ENCODE data around the gene C6.
"Not testable (repeated sequence)": the region's sequence is repeated elsewhere in the genome, so short reads cannot be mapped to it uniquely, and the experiment has no call there.

Gene C6

DNA sequence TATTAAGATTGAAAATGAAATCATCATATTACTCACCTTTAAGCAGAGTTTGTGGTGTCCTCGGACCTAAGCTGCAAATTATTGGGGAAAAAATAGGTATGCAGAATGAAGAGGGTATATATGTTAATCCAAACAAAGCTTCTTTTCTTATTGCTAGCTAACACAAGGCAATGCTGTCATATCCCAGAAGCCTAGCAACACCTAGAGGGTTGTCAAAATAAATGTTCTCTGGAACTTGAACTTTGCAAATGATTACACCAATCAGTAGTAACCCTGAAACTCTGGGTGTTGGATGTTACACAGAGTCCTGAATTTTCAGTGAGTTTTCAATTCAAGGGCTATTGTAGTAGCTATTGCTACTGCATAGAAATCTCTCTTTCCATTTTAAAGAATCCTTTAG is at the start of gene C6:
C6 (minus strand) TSS at position 193 of the 400 bp plus-strand sequence. CDS start 10,302 bp downstream, outside the sequence.
- DNase-seq = peak; percentile 7

DNA sequence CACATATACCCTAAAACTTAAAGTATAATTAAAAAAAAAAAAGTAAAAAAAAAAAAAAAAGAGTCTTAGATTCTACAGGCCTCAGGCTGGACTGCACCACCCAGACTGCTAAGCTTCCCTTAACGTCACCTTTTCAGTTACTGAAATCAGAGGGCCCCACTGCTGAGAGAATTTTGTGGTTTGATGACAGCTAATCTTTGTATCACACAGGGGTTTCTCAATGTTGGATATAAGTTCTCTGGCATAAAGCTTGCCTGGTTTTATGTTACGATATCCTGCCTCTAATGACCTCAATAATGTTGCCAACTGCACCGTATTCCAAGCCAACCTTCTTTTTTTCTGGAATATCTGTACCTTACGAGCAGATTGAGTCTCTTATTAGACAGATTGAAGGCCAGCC is 43.1 kb upstream of the C6 start:
- DNase-seq = no peak

DNA sequence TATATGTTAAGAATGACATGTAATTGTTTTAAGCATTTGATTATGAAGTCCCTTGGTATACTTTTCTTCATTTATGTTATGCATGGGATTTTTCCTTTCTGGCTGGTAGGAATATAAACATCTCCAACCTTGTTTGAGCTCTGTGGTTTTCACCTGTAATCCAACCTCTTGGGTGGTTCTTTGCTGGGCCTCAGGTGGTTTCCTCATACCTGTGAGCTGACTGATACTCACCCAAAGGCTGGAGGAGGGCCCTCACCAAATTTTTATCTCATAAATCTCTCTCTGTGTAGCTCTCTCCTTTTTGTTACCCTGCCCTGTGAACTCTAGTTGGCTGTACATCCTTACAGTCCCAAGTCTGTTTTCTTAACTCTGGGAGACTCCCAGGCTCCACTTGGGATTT is 39.8 kb upstream of the C6 start:
- no peak for DNase-seq

DNA sequence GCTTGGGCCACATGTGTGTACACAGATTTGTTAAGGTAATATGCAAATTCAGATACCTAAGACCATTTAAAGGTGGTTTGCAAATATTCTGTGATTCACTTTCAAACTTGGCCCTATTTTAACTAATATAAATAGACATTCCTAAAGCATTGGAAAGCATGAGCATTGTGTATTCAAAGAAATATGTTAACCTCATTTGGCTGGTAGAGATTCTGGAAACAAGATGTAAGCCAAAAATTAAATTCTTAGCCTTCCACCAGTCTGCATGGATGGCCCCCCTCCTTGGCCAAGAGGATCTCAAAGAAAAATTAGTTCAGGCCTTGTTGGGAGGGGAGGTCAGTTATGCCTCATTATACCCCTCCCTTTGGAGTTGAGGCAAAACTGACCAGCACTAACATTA is 38.7 kb upstream of the C6 start:
- DNase-seq = no peak

DNA sequence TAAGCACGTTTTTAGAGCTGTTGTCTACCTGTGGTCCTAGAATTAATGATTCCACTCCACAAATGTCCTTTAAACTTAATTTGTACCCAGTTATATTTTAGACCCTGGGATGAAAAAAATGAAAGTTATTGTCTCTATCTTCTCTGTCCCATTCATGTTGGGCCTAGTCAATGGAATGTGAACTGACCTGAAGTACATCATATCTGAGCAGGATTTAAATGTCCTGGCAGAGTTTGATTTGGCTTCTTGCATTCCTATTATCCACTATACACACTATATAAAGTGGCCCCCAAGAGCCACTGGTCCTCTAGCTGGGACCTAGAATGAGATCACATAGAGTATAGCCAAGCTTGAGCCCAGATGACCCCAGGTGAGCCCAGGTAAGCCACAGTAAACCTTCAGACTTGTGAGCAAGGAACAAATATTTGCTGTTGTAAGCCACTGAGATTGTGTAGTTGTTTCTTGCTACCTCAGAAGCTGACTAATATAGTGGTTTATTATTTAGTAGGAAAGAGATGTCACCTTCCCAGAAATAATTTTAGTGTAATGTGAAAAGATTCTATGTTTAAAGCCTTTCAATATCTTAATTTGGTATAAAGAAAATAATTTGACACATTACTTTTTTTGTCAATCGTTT is 37.1 kb upstream of the C6 start:
- DNase-seq = no peak

DNA sequence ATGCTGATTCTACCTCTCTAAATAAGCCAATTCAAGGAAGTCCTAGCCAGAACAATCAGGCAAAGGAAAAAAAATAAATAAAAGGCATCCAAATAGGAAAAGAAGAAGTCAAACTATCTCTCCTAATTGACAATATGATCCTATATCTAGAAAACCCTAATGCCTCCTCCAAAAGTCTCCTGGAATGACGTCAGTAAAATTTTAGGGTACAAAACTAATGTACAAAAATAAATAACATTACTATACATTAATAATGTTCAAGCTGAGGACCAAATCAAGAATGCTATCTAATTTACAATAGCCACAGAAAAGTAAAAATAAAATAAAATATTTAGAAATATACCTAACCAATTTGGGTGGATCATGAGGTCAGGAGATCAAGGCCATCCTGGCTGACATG is 33.8 kb upstream of the C6 start:
- DNase-seq = no peak

DNA sequence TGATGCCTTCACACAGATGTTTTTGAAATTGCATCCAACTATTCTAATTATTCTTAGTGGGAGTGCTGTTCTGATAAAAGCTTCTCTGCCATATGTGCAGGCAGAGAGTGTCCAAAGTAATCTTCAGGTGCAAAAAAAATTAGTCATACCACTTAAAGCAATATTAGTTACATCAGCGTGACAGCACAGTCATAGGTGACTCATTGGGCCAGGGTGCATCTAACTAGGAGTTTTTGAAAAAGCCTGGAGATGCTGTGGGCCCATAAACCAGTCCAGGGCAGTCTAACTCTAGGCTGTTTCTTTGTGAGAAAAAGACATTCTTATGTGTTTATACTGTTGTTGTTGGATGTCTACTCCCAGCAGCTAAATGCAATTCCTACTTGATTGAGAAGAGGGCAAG is 33.0 kb upstream of the C6 start:
- DNase-seq = peak; percentile 84

DNA sequence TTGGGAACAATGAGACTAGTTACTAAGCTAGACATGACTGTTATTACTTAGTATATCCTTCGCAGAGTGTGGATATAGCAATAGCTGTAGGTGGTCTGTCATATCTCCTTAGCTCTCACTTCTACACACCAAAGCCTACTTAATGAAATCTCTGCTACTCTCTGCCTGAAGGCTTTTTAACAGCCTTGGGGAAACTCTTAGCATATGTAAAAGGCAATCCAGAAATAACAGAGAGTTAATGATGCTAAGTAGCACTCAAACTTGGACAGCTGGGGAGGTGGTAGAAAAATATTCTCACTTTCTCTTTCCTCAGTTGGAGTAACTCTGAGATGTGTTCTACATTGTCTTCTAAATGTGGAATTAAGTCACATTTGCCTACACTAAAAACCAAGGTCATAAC is 30.2 kb upstream of the C6 start:
- DNase-seq = no peak

DNA sequence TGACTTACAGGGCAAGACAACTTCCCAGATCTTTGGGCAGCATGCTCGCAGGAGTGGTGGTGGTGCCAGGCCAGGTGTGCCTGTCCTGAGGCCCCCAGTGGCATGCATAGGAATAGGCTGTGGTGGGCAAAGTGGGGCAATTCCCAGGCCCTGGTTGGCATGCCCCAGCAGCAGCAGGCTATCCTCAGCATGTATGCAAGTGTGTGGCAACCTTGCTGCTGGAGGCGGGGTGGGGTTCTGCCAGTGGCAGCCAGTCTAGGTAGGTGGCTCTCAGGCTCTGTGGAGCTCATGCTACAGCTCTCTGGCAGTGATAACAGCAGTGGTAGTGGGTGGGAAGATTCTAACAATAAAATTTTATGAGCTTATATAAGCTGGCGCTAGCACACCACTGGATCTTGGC is 27.7 kb upstream of the C6 start:
- no peak for DNase-seq

DNA sequence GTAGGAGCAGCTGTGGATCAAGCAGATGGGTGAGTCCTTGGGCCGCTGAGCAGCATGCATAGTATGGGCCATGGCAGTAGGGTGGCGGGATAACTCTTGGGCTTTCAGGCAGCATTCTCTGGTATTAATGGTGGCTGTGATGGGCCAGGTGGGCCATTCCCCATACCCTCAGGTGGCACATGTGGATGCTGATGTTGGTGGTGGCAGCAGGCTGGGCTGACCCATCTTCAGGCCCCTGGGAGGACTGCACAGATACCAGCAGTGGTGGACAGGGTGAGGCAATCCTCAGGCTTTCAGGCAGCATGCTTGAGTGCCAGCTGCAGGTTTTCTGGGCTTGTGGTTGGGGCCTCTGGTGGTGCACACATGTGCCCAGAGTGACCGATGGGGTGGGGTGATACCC is 27.1 kb upstream of the C6 start:
- no peak for DNase-seq

DNA sequence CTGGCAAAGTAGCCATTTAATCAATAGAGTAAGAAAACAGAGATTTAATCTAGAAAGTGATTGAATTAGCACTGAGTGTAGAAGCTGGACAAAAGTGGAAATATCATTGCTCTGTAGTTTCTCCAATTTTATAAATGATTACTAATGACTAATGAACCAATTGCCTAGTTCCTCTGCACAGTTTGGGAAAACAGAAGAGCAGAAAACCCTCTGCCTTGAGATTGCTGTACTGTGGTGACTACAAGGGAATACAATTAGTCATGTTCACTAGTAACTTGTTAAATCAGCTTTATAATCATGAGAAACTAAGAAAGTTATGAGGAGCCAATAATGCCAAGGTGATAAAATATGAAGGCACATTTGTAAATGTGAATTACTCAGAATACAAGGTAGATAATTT is 21.1 kb upstream of the C6 start:
- DNase-seq = no peak

DNA sequence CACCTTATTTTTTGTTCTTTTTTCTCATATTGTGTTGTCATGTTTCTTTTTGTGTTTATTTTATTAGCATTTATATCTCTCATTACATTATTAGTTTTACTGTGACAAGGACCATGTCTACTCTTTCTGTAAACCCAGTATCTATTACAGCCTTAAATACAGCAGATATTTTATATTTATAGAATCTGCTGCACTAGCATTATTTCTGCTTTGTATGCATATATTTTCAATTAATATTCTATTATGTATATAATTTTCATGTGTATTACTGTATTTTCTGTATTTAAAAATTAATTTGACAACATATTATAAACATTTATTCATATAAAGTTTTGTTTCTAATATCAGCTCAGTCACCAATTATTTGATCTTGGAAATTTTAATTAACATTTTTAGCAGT is 19.5 kb upstream of the C6 start:
- DNase-seq = no peak

DNA sequence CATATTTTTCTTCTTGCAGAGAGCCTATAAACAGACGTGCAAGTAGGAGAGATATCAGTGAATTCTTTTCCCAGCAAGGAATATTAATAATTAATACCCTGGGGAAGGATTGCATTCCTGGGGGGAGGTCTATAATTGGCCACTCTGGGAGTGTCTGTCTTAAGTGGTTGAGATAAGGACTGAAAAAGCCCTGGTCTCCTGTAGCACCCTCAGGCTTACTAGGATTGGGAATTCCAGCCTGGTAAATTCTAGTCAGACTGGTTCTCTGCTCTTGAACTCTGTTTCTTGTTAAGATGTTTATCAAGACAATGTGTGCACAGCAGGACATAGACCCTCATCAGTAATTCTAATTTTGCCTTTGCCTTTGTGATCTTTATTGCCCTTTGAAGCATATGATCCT is 16.9 kb upstream of the C6 start:
- peak; percentile 10 for DNase-seq

DNA sequence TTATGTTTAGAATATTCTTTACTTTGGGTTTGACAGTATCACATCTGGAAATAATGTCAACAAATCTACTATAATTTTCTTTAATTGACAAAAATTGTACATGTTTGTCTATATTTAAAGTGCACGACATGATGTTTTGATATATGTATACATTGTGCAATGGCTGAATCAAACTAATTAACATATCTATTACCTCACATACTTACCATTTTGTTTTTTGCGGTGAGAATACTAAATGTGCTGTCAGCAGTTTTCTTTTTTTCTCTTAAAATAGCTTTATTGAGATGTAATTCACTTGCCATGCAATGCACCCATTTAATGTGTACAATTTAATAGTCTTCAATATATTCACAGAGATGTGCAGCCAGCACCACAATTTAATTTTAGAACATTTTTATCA is 10.6 kb upstream of the C6 start:
- no peak for DNase-seq

DNA sequence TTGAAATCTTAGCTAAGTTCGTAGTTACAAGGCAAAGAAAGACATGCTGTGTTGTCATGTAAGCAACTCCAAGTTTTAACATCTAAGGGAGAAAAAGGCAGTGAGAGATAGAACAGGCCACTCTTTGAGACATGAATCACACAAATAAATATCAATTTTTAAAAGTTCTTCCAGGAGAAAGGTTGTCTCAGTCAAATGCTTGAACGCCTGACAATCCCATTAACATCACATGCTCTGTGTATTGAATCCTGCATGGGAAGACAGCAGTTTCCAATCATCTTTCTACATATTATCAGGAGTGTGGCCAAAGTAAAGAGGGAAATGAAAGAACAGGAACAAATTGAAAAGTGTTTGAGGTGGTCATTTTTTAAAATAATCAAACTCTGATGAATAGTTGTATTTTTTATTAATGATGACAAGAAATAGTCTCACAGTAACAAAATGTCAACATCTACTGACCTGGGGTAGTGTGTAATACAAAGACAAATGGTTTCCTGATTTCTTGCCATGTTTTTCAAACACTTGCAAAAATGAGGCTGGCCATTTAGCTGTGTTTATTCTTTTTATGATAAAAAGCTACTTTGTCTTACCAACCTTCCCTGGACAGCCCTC is 6.4 kb upstream of the C6 start:
- DNase-seq = no peak

DNA sequence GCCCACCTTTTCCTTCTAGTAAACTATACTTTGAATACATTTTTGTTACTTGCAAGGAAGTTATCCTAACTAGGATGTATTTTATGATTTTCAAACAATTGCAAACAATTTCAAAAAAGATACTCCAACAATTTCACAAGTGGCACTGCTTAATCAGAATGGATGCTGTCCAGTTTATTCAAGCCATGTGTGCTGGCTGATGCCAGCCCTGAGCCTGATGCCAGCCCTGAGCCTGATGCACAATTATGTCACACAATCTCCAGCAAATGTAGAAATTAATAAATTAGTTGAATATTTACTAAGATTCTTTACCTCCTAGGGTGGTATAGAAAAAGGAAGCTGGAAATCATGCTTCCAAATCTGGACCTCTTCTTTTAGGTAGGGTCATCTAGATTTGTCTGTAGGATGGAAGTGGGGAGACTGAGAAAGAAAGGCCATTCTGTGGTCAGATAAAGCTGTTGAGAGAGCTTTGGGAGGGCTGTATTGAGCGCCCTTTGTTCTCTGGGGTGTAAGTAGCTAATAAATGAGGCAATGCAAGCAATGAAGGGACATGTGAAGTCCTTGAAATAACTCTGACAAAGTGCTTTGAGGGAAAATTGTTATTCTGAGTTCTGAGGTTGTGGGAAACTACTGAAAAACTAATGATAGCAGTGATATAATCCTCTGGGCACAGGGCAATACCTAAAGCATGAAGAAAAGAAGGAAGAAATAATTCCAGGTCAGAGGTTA is 5.8 kb upstream of the C6 start:
- DNase-seq = no peak

DNA sequence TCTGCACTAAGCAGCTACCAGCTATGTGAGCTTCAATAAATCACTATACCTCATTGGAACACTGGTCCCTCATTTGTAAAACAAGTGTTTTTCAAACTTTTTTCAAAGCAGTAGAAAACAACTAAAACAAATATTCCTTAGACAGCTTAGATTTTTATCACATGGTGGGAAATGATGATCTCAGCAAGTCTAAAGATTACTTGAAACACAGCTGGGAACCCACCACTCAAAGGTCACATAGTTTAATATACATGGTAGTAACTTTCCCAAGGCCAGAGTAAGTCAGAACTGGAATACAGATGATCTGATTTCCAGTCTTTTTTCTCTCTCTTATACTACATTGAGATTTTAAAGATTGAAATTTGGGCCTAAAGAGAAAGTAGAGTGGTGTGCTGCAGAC is 850 bp upstream of the C6 start:
- DNase-seq = no peak

DNA sequence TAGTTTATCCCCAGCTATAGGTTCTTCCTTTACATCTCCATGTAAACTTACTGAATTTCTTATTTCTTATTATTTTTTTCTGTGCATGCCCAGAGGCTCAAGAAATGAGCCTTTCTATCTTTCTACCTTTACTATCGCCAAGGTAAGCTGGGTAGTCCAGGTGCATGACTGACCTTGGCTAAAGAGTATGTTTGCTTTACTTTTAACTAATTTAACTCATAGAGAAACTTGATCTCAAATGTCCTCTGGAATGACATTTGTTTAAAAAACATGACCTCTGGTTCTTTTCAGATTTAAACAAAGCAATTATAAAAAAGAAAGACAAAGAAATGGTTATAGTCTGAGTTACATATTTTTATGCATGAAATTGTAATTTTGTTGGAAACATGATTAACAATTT is 397 bp downstream of the C6 start:
- no peak for DNase-seq

DNA sequence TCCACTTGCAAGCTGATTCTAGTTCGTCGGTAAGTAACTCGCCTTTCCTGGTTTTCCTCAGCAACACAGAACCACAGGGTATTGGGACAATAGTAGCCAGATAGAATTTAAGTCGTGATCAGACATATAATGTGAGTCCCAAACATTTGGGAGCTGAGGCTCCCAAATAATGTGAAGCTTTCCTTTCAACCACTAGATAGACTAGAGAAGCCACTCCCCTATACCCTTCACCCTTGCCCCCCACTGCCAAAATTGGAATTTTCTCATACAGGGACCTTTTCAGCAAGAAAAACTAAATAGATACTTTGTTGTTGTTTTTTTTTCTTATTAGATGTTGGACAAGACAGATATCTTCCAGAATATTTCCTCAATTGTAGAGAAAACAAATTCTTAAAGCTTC is 1.9 kb downstream of the C6 start:
- no peak for DNase-seq

DNA sequence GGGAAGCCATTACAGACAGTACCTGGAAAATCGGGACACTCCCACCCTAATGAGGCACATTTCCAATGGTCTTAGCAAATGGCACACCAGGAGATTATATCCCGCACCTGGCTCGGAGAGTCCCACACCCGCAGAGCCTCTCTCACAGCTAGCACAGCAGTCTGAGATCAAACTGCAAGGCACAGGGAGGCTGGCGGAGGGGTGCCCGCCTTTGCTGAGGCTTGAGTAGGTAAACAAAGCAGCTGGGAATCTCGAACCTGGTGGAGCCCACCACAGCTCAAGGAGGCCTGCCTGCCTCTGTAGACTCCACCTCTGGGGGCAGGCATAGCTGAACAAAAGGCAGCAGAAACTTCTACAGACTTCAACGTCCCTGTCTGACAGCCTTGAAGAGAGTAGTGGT is 7.9 kb downstream of the C6 start:
- not testable (repeated sequence) for DNase-seq

DNA sequence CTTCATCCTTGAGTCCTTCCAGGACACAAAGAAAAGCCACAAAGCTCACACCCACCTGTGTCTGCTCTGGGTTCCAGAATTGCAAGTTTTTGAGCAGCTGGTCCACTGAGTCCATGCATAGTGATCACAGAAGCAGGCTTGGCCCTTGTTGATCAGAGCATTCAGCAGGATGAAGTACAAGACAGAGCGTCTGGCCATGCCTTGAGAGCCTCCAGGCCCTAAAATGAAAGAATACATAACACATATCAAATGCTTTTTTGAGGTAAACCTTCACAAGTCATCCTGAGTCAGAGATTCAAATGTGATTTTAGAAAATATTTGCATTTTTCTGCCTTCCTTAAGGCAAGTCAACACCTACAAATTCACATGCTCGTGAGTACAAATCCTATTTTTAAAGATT is 10.3 kb downstream of the C6 start:
- no peak for DNase-seq

DNA sequence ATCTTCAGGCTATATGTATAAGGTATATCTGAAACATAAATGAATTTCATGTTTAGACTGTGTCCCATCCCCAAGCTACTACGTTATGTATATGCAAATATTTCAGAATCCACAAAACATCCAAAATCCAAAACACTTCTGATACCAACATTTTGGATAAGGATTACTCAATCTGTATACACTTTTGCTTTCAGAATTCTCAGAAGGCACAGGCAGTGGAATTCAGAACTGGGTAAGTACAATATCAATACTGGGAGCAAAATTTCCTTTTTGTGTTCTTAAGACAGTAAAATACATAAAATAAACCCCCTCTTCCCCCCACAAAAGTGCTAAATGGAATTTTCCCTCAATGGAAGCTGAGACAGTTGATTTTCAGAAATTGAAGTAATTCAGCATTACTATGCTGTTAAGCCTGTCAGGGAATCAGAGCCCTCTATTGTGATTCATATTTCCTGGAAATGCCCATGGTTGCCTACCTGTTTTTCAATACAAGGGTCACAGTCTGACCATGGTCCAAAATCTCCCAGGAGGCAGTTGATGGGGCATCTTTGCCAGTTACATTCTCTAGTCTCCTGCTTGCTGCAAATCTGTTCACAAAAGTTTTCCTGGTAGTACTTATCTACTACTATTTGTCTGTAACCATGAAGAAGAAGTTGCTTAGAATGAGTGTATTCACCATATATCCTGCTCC is 12.1 kb downstream of the C6 start:
- DNase-seq = no peak

DNA sequence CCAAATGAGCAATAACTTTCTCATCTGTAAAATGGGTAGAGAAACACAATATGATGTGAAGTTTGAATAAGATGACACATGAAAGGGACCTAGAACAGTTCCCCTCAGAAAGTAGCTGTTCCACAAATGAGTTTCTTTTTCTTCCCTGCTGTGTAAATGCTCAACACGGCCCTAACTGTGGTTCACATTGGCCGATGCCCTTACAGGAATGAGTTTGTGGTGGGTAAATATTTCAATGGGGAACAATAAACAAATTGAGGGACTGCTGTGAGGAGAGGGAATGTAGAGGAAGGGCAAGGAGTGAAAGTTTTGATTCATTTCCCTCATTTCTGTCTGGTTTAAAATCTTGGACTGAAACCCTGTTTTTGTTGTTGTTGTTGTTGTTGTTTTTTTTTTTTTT is 12.8 kb downstream of the C6 start:
- no peak for DNase-seq

DNA sequence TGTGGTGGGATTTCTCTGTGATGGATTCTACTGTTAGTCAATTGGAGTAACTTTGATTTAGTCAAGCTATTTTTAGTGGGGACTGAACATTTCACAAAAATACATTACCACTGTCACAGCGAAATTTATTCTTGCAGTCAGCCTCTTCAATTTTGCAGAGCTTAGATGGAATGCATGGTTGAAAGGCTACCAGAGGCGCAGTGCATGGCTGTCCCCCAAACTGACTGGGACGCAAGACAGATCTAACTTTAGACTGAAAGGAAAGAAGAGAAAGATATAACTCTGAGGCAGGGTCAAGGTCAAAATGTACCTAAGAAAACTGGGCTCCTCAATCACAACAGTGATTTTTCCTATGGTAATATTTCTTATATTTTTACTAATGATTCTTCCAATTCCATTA is 13.7 kb downstream of the C6 start:
- no peak for DNase-seq

Data from DMS53 (cell line).